ENCODE measurements around the gene CPEB1. TPM values are rescaled to one million over a fixed set of nuclear protein-coding genes. Genes with fewer than 3 reads are reported as not detected.

CPEB1 gene
- total and polyA plus RNA-seq, 2 donors (not counting 1 experiment from before 2014, with no cell fraction given) = 0.19 to 0.62 TPM

DNA sequence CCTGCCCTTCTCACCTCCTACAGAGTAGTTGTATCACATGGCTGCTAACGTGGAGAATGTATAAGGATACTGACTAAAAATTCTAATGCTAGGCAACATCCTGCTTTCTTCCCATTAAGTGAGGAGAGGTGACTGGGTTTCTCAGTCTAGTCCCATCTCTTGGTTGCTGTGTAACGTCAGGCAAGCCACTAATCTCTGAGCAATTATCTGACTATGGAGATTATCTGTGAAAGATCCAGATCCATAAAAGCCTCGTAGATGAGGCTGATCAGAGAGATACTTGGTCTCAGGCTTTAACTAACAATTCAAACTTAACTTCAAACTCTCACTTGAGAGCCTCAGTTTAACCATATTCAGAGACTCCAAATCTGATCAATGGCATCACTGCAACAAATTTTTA, 102.2 kb downstream of the CPEB1 start:
- Mint-ChIP-seq H3K4me1 (peaks cover 8% of the 10 kb centered on the region), H3K27ac (no peak overlapping the region), H3K9me3 (ENCODE audit: insufficient read depth) (no peaks in the 10 kb centered on the region), H3K27me3 (peaks cover 10% of the 10 kb centered on the region), H3K4me3 (no peak overlapping the region)
- WGBS (ENCODE audit: insufficient coverage) = 67% methylated on average over 1 of the region's 3 CpGs
- no peak overlapping the region for H3K4me3 ChIP-seq (ENCODE audit: control extremely low read depth in 1 of 5, extremely low read depth in 1 of 5, insufficient read depth in 1 of 5, low read depth in 2 of 5, low read length in 4 of 5)
- ChIA-PET POLR2A (no interaction called here), CTCF (interaction anchor here (6.0 kb wide), 1 partner anchor 14 kb away, joined by 52 read pairs; no protein-coding TSS in a partner anchor)
- no peak overlapping the region for H3K9ac ChIP-seq (ENCODE audit: low read length)
- peaks cover 7% of the 10 kb centered on the region for H3K79me2 ChIP-seq (ENCODE audit: control insufficient read depth, insufficient read depth, low read length)
- no peak for DNase-seq
- H3K36me3 ChIP-seq (replicated peaks in 1 of 2; ENCODE audit: control extremely low read depth in 1 of 2, control insufficient read depth in 1 of 2, extremely low read depth in 1 of 2, insufficient read depth in 2 of 2, low read length in 1 of 2) = no peaks in the 10 kb centered on the region
- ATAC-seq (ENCODE audit: low read depth) = no peak
- intact Hi-C loops (cut with micrococcal nuclease) = no loop called here
- peaks cover 3% of the 10 kb centered on the region for H4K20me1 ChIP-seq (ENCODE audit: control insufficient read depth, insufficient read depth, low read length, poor library complexity, severe bottlenecking)
- peaks cover 0 to 13% (median 0%) of the 10 kb centered on the region in 4 experiments for H3K27me3 ChIP-seq (replicated peaks in 1 of 4; ENCODE audit: control extremely low read depth in 1 of 4, control insufficient read depth in 3 of 4, insufficient read depth in 4 of 4, low read length in 3 of 4)
- H3K4me1 ChIP-seq (ENCODE audit: control insufficient read depth in 2 of 2, insufficient read depth in 2 of 2, low read length in 2 of 2) = peaks cover 5 to 7% of the 10 kb centered on the region in 2 donors
- H3K27ac ChIP-seq (ENCODE audit: low read length in 2 of 2) = no peak overlapping the region
- H3K4me2 ChIP-seq (replicated peaks; ENCODE audit: low read depth, low read length, poor library complexity, severe bottlenecking) = no peak overlapping the region
- H2AFZ ChIP-seq (ENCODE audit: insufficient read depth, low read depth, low read length, poor library complexity, severe bottlenecking) = no peak overlapping the region
- H3K9me3 ChIP-seq (ENCODE audit: control extremely low read depth in 1 of 3, control insufficient read depth in 2 of 3, insufficient read depth in 1 of 3, low read length in 2 of 3) = no peaks in the 10 kb centered on the region
- TF ChIP-seq, protein P1, sequence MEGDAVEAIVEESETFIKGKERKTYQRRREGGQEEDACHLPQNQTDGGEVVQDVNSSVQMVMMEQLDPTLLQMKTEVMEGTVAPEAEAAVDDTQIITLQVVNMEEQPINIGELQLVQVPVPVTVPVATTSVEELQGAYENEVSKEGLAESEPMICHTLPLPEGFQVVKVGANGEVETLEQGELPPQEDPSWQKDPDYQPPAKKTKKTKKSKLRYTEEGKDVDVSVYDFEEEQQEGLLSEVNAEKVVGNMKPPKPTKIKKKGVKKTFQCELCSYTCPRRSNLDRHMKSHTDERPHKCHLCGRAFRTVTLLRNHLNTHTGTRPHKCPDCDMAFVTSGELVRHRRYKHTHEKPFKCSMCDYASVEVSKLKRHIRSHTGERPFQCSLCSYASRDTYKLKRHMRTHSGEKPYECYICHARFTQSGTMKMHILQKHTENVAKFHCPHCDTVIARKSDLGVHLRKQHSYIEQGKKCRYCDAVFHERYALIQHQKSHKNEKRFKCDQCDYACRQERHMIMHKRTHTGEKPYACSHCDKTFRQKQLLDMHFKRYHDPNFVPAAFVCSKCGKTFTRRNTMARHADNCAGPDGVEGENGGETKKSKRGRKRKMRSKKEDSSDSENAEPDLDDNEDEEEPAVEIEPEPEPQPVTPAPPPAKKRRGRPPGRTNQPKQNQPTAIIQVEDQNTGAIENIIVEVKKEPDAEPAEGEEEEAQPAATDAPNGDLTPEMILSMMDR (IDR thresholded peaks at IDR 0.05) = no peak
- TF ChIP-seq EZH2 (IDR thresholded peaks at IDR 0.05; ENCODE audit: borderline replicate concordance, insufficient read depth, low read depth, low read length, poor library complexity, severe bottlenecking) = no peak

DNA sequence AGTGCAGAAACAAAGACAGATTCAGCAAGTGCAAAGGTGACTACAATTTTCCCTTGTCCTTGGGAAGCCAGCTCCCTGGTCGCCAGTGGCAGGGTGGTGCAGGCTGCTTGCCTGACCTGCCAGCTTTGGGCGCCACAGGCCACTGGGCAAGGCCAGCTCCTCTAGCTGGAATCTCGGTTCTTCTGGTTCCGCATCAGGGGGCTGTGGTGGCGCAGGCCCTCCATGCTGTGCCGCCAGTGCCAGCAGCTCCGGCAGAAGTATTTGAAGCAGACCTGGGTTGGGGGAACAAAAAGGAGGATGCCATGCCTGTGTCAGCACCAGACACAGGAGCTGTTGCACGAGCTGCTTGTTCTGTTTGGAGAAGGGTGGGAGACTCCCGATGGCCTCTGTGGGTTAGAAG, 102.7 kb downstream of the CPEB1 start:
- 92% methylated on average over 7 of the region's 9 CpGs for WGBS (ENCODE audit: insufficient coverage)

More for the DNA sequence above, 102.7 kb downstream of the CPEB1 start:
- Mint-ChIP-seq H3K4me3 (no peak overlapping the region), H3K4me1 (peaks cover 8% of the 10 kb centered on the region), H3K27me3 (peaks cover 10% of the 10 kb centered on the region), H3K9me3 (ENCODE audit: insufficient read depth) (no peaks in the 10 kb centered on the region), H3K27ac (no peak overlapping the region)
- Histone ChIP-seq H3K4me3 (ENCODE audit: control extremely low read depth in 1 of 5, extremely low read depth in 1 of 5, insufficient read depth in 1 of 5, low read depth in 2 of 5, low read length in 4 of 5) (no peak overlapping the region), H3K27ac (ENCODE audit: low read length in 2 of 2) (no peak overlapping the region), H4K20me1 (ENCODE audit: control insufficient read depth, insufficient read depth, low read length, poor library complexity, severe bottlenecking) (peaks cover 8% of the 10 kb centered on the region), H3K4me1 (ENCODE audit: control insufficient read depth in 2 of 2, insufficient read depth in 2 of 2, low read length in 2 of 2) (peaks cover 6 to 11% of the 10 kb centered on the region in 2 donors), H3K36me3 (replicated peaks in 1 of 2; ENCODE audit: control extremely low read depth in 1 of 2, control insufficient read depth in 1 of 2, extremely low read depth in 1 of 2, insufficient read depth in 2 of 2, low read length in 1 of 2) (no peaks in the 10 kb centered on the region), H3K79me2 (ENCODE audit: control insufficient read depth, insufficient read depth, low read length) (peaks cover 11% of the 10 kb centered on the region), H3K27me3 (replicated peaks in 1 of 4; ENCODE audit: control extremely low read depth in 1 of 4, control insufficient read depth in 3 of 4, insufficient read depth in 4 of 4, low read length in 3 of 4) (peaks cover 0 to 13% (median 0%) of the 10 kb centered on the region in 4 experiments), H2AFZ (ENCODE audit: insufficient read depth, low read depth, low read length, poor library complexity, severe bottlenecking) (no peak overlapping the region), H3K4me2 (replicated peaks; ENCODE audit: low read depth, low read length, poor library complexity, severe bottlenecking) (no peak overlapping the region), H3K9me3 (ENCODE audit: control extremely low read depth in 1 of 3, control insufficient read depth in 2 of 3, insufficient read depth in 1 of 3, low read length in 2 of 3) (no peaks in the 10 kb centered on the region), H3K9ac (ENCODE audit: low read length) (no peak overlapping the region)
- ATAC-seq (ENCODE audit: low read depth) = no peak
- TF ChIP-seq EZH2 (IDR thresholded peaks at IDR 0.05; ENCODE audit: borderline replicate concordance, insufficient read depth, low read depth, low read length, poor library complexity, severe bottlenecking) = no peak
- TF ChIP-seq, protein P1 (IDR thresholded peaks at IDR 0.05) = no peak
- intact Hi-C loops (cut with micrococcal nuclease) = no loop called here
- DNase-seq = no peak
- ChIA-PET POLR2A (no interaction called here), CTCF (interaction anchor here (6.0 kb wide), 1 partner anchor 13 kb away, joined by 52 read pairs; no protein-coding TSS in a partner anchor)

Measured in B cell (primary cell).